Measurements from ENCODE around the gene MINDY4. TPM values are rescaled to one million over a fixed set of nuclear protein-coding genes. Genes with fewer than 3 reads are reported as not detected.

Gene MINDY4
- polyA plus RNA-seq, 3 donors = 11.3 to 26.9 (median 11.5) TPM

Other genes with a start within 250 kb of the MINDY4 start
- gene GARS1, start 176.5 kb upstream of the MINDY4 start, polyA plus RNA-seq (ENCODE audit: insufficient read length in 3 of 3) = 10 to 100 TPM; 84.9 to 98.0 (median 86.1) TPM
- gene CRHR2, start 89.0 kb upstream of the MINDY4 start, polyA plus RNA-seq (ENCODE audit: insufficient read length in 3 of 3) = under 1 TPM in 2 of 3 donors, not detected in 1; 0.13 to 0.20 TPM
- gene INMT, start 19.3 kb upstream of the MINDY4 start, polyA plus RNA-seq (ENCODE audit: insufficient read length in 3 of 3) = 1 to 10 TPM in 2 of 3 donors, under 1 TPM in 1; 0.86 to 2.0 (median 1.4) TPM
- 100 to 1,000 TPM; 200 to 225 (median 222) TPM for gene AQP1, start 140.4 kb downstream of the MINDY4 start, polyA plus RNA-seq (ENCODE audit: insufficient read length in 3 of 3)
- gene GHRHR, start 192.5 kb downstream of the MINDY4 start, polyA plus RNA-seq (ENCODE audit: insufficient read length in 3 of 3) = under 1 TPM; 0.14 to 0.29 (median 0.15) TPM